ENCODE results near the gene ATRN. TPM values are rescaled to one million over a fixed set of nuclear protein-coding genes. Genes with fewer than 3 reads are reported as not detected.

The ATRN gene
- total and polyA plus RNA-seq, 2 of the 8 experiments (the other 6 are each of a cell fraction or from before 2014, with no cell fraction given) = 12.0 to 17.4 TPM

DNA sequence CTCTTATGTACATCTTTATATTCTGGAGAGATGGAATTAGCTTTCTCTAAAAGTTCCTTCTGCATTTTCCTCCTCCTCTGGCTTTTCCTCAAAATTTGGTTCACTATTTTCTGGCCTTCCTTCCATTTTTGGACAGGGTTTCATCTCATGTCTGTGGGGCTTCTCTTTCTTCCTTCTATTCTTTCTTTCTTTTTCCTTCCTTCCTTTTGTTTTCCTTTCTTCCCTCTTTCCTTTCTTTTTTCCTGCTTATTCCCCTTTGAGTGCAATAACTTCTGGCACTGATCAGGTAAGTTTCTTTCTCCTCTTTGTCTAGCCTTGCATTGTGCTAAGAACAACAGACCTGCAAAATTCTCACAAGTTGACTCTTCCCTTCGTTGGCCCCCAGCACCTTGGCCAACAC lies 5.5 kb upstream of the ATRN start:
- 54% methylated on average over 1 of the region's 1 CpG; no CpG with 5 or more reads in 1 of the 2 experiments for WGBS, 2 experiments (ENCODE audit: extremely low coverage in 1 of 2, insufficient coverage in 1 of 2, insufficient read length in 1 of 2, insufficient replicate concordance in 2 of 2, low coverage in 1 of 2, low lambda C conversion rate in 2 of 2, missing lambda C conversion rate in 1 of 2)
- no peak overlapping the region for H2BK12ac ChIP-seq (ENCODE audit: low read depth, low read length)
- no peaks in the 10 kb centered on the region for H3K79me2 ChIP-seq (ENCODE audit: control insufficient read depth in 1 of 2, insufficient read depth in 2 of 2, low read length in 2 of 2)
- H3K9me3 ChIP-seq (ENCODE audit: insufficient read depth in 2 of 2, low read depth in 1 of 2, low read length in 1 of 2) = no peaks in the 10 kb centered on the region
- H3K27ac ChIP-seq (ENCODE audit: low read depth, low read length) = no peak overlapping the region
- peaks cover 0 to 29% (median 16%) of the 10 kb centered on the region in 4 experiments; a peak in 6 of 7 replicates for H3K27me3 ChIP-seq (replicated peaks in 1 of 4; ENCODE audit: control insufficient read depth in 3 of 4, extremely low read depth in 1 of 4, insufficient read depth in 3 of 4, low read length in 3 of 4)
- H3K9ac ChIP-seq (replicated peaks in 1 of 4; ENCODE audit: extremely low read depth in 1 of 4, low read depth in 3 of 4, low read length in 3 of 4) = no peak overlapping the region
- H2BK120ac ChIP-seq (replicated peaks; ENCODE audit: low read depth, low read length) = no peak overlapping the region
- H3K36me3 ChIP-seq (ENCODE audit: control insufficient read depth in 2 of 4, insufficient read depth in 4 of 4, low read length in 3 of 4) = no peaks in the 10 kb centered on the region
- no peaks in the 10 kb centered on the region for H4K20me1 ChIP-seq (replicated peaks in 1 of 2; ENCODE audit: control insufficient read depth in 1 of 2, insufficient read depth in 2 of 2, low read length in 2 of 2)
- H3K14ac ChIP-seq (ENCODE audit: insufficient read length) = no peak overlapping the region
- ChIA-PET POLR2A (ENCODE audit: partially characterized antibody) (no interaction called here), CTCF (ENCODE audit: partially characterized antibody) (interaction anchor here (1.2 kb wide), 1 partner anchor 16 kb away, joined by 3 read pairs; no protein-coding TSS in a partner anchor)
- H3K18ac ChIP-seq (ENCODE audit: extremely low read depth, low read length) = no peak overlapping the region
- no peak overlapping the region for H4K8ac ChIP-seq (ENCODE audit: extremely low read depth, insufficient read depth, low read length)
- H4K5ac ChIP-seq (ENCODE audit: insufficient read length, low read depth, low read length) = no peak overlapping the region
- H2BK5ac ChIP-seq (ENCODE audit: low read depth, low read length) = no peak overlapping the region
- no peak overlapping the region for H2BK15ac ChIP-seq (ENCODE audit: low read length)
- no peak overlapping the region for H2BK20ac ChIP-seq (ENCODE audit: low read length)
- no peak overlapping the region for H2AFZ ChIP-seq (ENCODE audit: low read length)
- peaks cover 0 to 4% (median 2%) of the 10 kb centered on the region in 4 experiments; a peak in 5 of 7 replicates for H3K4me1 ChIP-seq (replicated peaks in 1 of 4; ENCODE audit: control insufficient read depth in 3 of 4, insufficient read depth in 4 of 4, low read length in 3 of 4)
- FAIRE-seq = no peak
- no peak overlapping the region for H3K4me3 ChIP-seq (ENCODE audit: extremely low read depth in 1 of 4, insufficient read depth in 2 of 4, low read depth in 3 of 4, low read length in 4 of 4)
- H3K23me2 ChIP-seq (ENCODE audit: low read depth, low read length) = peaks cover under 1% of the 10 kb centered on the region; the same call in 1 of the 2 replicates
- H3K4me2 ChIP-seq (ENCODE audit: insufficient read depth in 1 of 2, low read depth in 2 of 2, low read length in 2 of 2) = no peak overlapping the region
- H2AK5ac ChIP-seq (ENCODE audit: low read depth, low read length) = no peak overlapping the region
- no peak for DNase-seq (ENCODE audit: low read depth in 1 of 2, low spot score in 2 of 2)
- no peak overlapping the region for H3K23ac ChIP-seq (ENCODE audit: insufficient read length)
- H3K79me1 ChIP-seq (ENCODE audit: low read depth, low read length) = no peaks in the 10 kb centered on the region
- H3K4ac ChIP-seq (replicated peaks; ENCODE audit: insufficient read length, low read depth, low read length) = no peak overlapping the region
- no peak overlapping the region for H4K91ac ChIP-seq (replicated peaks; ENCODE audit: insufficient read length, low read length)
- TF ChIP-seq, protein P1, sequence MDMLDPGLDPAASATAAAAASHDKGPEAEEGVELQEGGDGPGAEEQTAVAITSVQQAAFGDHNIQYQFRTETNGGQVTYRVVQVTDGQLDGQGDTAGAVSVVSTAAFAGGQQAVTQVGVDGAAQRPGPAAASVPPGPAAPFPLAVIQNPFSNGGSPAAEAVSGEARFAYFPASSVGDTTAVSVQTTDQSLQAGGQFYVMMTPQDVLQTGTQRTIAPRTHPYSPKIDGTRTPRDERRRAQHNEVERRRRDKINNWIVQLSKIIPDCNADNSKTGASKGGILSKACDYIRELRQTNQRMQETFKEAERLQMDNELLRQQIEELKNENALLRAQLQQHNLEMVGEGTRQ (IDR thresholded peaks at IDR 0.05; ENCODE audit: low read length) = no peak
- TF ChIP-seq, protein P2, sequence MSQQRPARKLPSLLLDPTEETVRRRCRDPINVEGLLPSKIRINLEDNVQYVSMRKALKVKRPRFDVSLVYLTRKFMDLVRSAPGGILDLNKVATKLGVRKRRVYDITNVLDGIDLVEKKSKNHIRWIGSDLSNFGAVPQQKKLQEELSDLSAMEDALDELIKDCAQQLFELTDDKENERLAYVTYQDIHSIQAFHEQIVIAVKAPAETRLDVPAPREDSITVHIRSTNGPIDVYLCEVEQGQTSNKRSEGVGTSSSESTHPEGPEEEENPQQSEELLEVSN (IDR thresholded peaks at IDR 0.05) = no peak
- TF ChIP-seq POU5F1 (IDR thresholded peaks at IDR 0.05; ENCODE audit: low read depth, low read length) (no peak), RFX5 (IDR thresholded peaks at IDR 0.05; ENCODE audit: borderline replicate concordance, low read depth, low read length) (no peak), JUND (IDR thresholded peaks at IDR 0.05; ENCODE audit: low read length) (no peak), CBX8 (IDR thresholded peaks at IDR 0.05; ENCODE audit: borderline replicate concordance, low read depth, low read length) (no peak), BRCA1 (IDR thresholded peaks at IDR 0.05; ENCODE audit: low read depth, low read length) (no peak), GTF2F1 (IDR thresholded peaks at IDR 0.05; ENCODE audit: borderline replicate concordance, low read depth, low read length) (no peak), CEBPB (IDR thresholded peaks at IDR 0.05; ENCODE audit: low read depth, low read length) (no peak), CTBP2 (IDR thresholded peaks at IDR 0.05; ENCODE audit: borderline replicate concordance, insufficient read depth, insufficient read length, low read length) (no peak)
- no peak overlapping the region for H3K56ac ChIP-seq (replicated peaks; ENCODE audit: insufficient read length, low read depth, low read length)

All from H1 (cell line).